ENCODE measurements around the gene ENKUR. TPM values are rescaled to one million over a fixed set of nuclear protein-coding genes. Genes with fewer than 3 reads are reported as not detected.

The ENKUR gene
- total and polyA plus RNA-seq, 7 experiments from 2014 or later: 0.19 TPM; not detected in 6

GRCh38 chr10:24993237-24993958, 22.6 kb downstream of the ENKUR start:
- H3K36me3 ChIP-seq (ENCODE audit: control insufficient read depth in 2 of 3, insufficient read depth in 3 of 3, low read length in 3 of 3): no peaks in the 10 kb centered on the region
- intact Hi-C loops (cut with micrococcal nuclease): no loop called here
- Mint-ChIP-seq H3K27ac (no peak overlapping the region), H3K9me3 (peaks cover 0 to 1% (median 0%) of the 10 kb centered on the region in 11 donors), H3K27me3 (peaks cover 0 to 10% (median 0%) of the 10 kb centered on the region in 5 donors), H3K4me3 (no peak overlapping the region), H3K4me1 (peaks cover 0 to 5% (median 0%) of the 10 kb centered on the region in 7 donors), H3K36me3 (peaks cover 0 to 4% (median 0%) of the 10 kb centered on the region in 5 donors)
- no peak overlapping the region for H3K27ac ChIP-seq (ENCODE audit: low read depth, low read length)
- H3K4me3 ChIP-seq (ENCODE audit: low read length): no peak overlapping the region
- no peaks in the 10 kb centered on the region for H3K27me3 ChIP-seq (ENCODE audit: control insufficient read depth in 2 of 2, insufficient read depth in 2 of 2, low read length in 2 of 2)
- no peaks in the 10 kb centered on the region for H3K9me3 ChIP-seq (ENCODE audit: control insufficient read depth in 2 of 3, low read length in 3 of 3)
- ChIA-PET POLR2A (no interaction called here), CTCF (interaction anchor here (0.7 to 1.3 kb wide), 2 partner anchors 13 to 350 kb away, joined by 3 read pairs; no protein-coding TSS in a partner anchor)
- H3K4me1 ChIP-seq (ENCODE audit: control insufficient read depth in 2 of 2, insufficient read depth in 2 of 2, low read length in 2 of 2): no peaks in the 10 kb centered on the region
- DNase-seq: no peak
- ATAC-seq: no peak

GRCh38 chr10:24992512-24993133, 23.3 kb downstream of the ENKUR start:
- Histone ChIP-seq H3K4me1 (ENCODE audit: control insufficient read depth in 2 of 2, insufficient read depth in 2 of 2, low read length in 2 of 2) (no peaks in the 10 kb centered on the region), H3K9me3 (ENCODE audit: control insufficient read depth in 2 of 3, low read length in 3 of 3) (no peaks in the 10 kb centered on the region), H3K4me3 (ENCODE audit: low read length) (no peak overlapping the region), H3K27ac (ENCODE audit: low read depth, low read length) (no peak overlapping the region), H3K27me3 (ENCODE audit: control insufficient read depth in 2 of 2, insufficient read depth in 2 of 2, low read length in 2 of 2) (no peaks in the 10 kb centered on the region), H3K36me3 (ENCODE audit: control insufficient read depth in 2 of 3, insufficient read depth in 3 of 3, low read length in 3 of 3) (no peaks in the 10 kb centered on the region)
- no peak for DNase-seq
- ChIA-PET POLR2A (no interaction called here), CTCF (interaction anchor here (0.7 to 1.3 kb wide), 3 partner anchors 14 to 369 kb away, joined by 3 to 4 read pairs (median 3); no protein-coding TSS in a partner anchor)
- intact Hi-C loops (cut with micrococcal nuclease): no loop called here
- no peak overlapping the region for H3K4me3 Mint-ChIP-seq
- peaks cover 0 to 4% (median 0%) of the 10 kb centered on the region in 5 donors for H3K36me3 Mint-ChIP-seq
- H3K27ac Mint-ChIP-seq: no peak overlapping the region
- peaks cover 0 to 10% (median 0%) of the 10 kb centered on the region in 5 donors for H3K27me3 Mint-ChIP-seq
- H3K9me3 Mint-ChIP-seq: peaks cover 0 to 1% (median 0%) of the 10 kb centered on the region in 11 donors
- ATAC-seq: no peak
- H3K4me1 Mint-ChIP-seq: peaks cover 0 to 4% (median 0%) of the 10 kb centered on the region in 7 donors

GRCh38 chr10:24991298-24991697, 24.7 kb downstream of the ENKUR start:
- no peak for DNase-seq
- H3K36me3 ChIP-seq (ENCODE audit: control insufficient read depth in 2 of 3, insufficient read depth in 3 of 3, low read length in 3 of 3): no peaks in the 10 kb centered on the region
- peaks cover 0 to 10% (median 0%) of the 10 kb centered on the region in 5 donors for H3K27me3 Mint-ChIP-seq
- peaks cover 0 to 4% (median 0%) of the 10 kb centered on the region in 7 donors for H3K4me1 Mint-ChIP-seq
- POLR2A ChIA-PET: no interaction called here
- H3K9me3 ChIP-seq (ENCODE audit: control insufficient read depth in 2 of 3, low read length in 3 of 3): no peaks in the 10 kb centered on the region
- no peaks in the 10 kb centered on the region for H3K27me3 ChIP-seq (ENCODE audit: control insufficient read depth in 2 of 2, insufficient read depth in 2 of 2, low read length in 2 of 2)
- intact Hi-C loops (cut with micrococcal nuclease): no loop called here
- H3K9me3 Mint-ChIP-seq: no peaks in the 10 kb centered on the region
- H3K4me3 ChIP-seq (ENCODE audit: low read length): no peak overlapping the region
- no peak for ATAC-seq
- H3K27ac ChIP-seq (ENCODE audit: low read depth, low read length): no peak overlapping the region
- H3K4me3 Mint-ChIP-seq: no peak overlapping the region
- no peaks in the 10 kb centered on the region for H3K36me3 Mint-ChIP-seq
- H3K4me1 ChIP-seq (ENCODE audit: control insufficient read depth in 2 of 2, insufficient read depth in 2 of 2, low read length in 2 of 2): no peaks in the 10 kb centered on the region
- CTCF ChIA-PET: interaction anchor here (1.0 to 1.1 kb wide), 2 partner anchors 39 to 374 kb away, joined by 4 read pairs; no protein-coding TSS in a partner anchor
- no peak overlapping the region for H3K27ac Mint-ChIP-seq

- H3K36me3 ChIP-seq (ENCODE audit: control insufficient read depth in 2 of 3, insufficient read depth in 3 of 3, low read length in 3 of 3): no peaks in the 10 kb centered on the region
- no peaks in the 10 kb centered on the region for H3K4me1 ChIP-seq (ENCODE audit: control insufficient read depth in 2 of 2, insufficient read depth in 2 of 2, low read length in 2 of 2)
- DNase-seq (peak in 1 of 9 donors; percentile 2), ATAC-seq (no peak)
- CTCF ChIA-PET: interaction anchor here (0.6 to 2.4 kb wide), 5 partner anchors 9 to 372 kb away, joined by 3 to 6 read pairs (median 5); no protein-coding TSS in a partner anchor
- no peak overlapping the region for H3K27ac ChIP-seq (ENCODE audit: low read depth, low read length)
- Mint-ChIP-seq H3K36me3 (no peaks in the 10 kb centered on the region), H3K4me1 (peaks cover 0 to 4% (median 0%) of the 10 kb centered on the region in 7 donors), H3K4me3 (no peak overlapping the region), H3K27me3 (peaks cover 0 to 10% (median 0%) of the 10 kb centered on the region in 5 donors), H3K9me3 (no peaks in the 10 kb centered on the region), H3K27ac (no peak overlapping the region)
- H3K4me3 ChIP-seq (ENCODE audit: low read length): no peak overlapping the region
- no peaks in the 10 kb centered on the region for H3K27me3 ChIP-seq (ENCODE audit: control insufficient read depth in 2 of 2, insufficient read depth in 2 of 2, low read length in 2 of 2)
- H3K9me3 ChIP-seq (ENCODE audit: control insufficient read depth in 2 of 3, low read length in 3 of 3): no peaks in the 10 kb centered on the region
- intact Hi-C loops (cut with micrococcal nuclease): loop anchor here (1.0 kb wide), 1 partner anchor 347 kb away; no protein-coding TSS in a partner anchor
- POLR2A ChIA-PET: interaction anchor here (0.6 kb wide), 1 partner anchor 199 kb away, joined by 9 read pairs; no protein-coding TSS in a partner anchor
Measured at GRCh38 chr10:24989867-24990266, 26.1 kb downstream of the ENKUR start.

- no peaks in the 10 kb centered on the region for H3K9me3 Mint-ChIP-seq
- H3K4me3 Mint-ChIP-seq: no peak overlapping the region
- H3K4me1 Mint-ChIP-seq: peaks cover 0 to 4% (median 0%) of the 10 kb centered on the region in 7 donors
- POLR2A ChIA-PET: interaction anchor here (0.6 kb wide), 1 partner anchor 198 kb away, joined by 9 read pairs; no protein-coding TSS in a partner anchor
- Histone ChIP-seq H3K27me3 (ENCODE audit: control insufficient read depth in 2 of 2, insufficient read depth in 2 of 2, low read length in 2 of 2) (no peaks in the 10 kb centered on the region), H3K36me3 (ENCODE audit: control insufficient read depth in 2 of 3, insufficient read depth in 3 of 3, low read length in 3 of 3) (no peaks in the 10 kb centered on the region), H3K9me3 (ENCODE audit: control insufficient read depth in 2 of 3, low read length in 3 of 3) (no peaks in the 10 kb centered on the region), H3K4me1 (ENCODE audit: control insufficient read depth in 2 of 2, insufficient read depth in 2 of 2, low read length in 2 of 2) (no peaks in the 10 kb centered on the region), H3K4me3 (ENCODE audit: low read length) (no peak overlapping the region), H3K27ac (ENCODE audit: low read depth, low read length) (no peak overlapping the region)
- DNase-seq (no peak), ATAC-seq (peak; percentile 31)
- no peak overlapping the region for H3K27ac Mint-ChIP-seq
- intact Hi-C loops (cut with micrococcal nuclease): no loop called here
- H3K36me3 Mint-ChIP-seq: no peaks in the 10 kb centered on the region
- peaks cover 0 to 7% (median 0%) of the 10 kb centered on the region in 5 donors for H3K27me3 Mint-ChIP-seq
- CTCF ChIA-PET: interaction anchor here (0.5 to 2.4 kb wide), 5 partner anchors 8 to 791 kb away, joined by 3 to 6 read pairs (median 4); no protein-coding TSS in a partner anchor
Measured at GRCh38 chr10:24988831-24989640, 26.9 kb downstream of the ENKUR start.

GRCh38 chr10:24984906-24985305, 31.1 kb downstream of the ENKUR start:
- CTCF ChIA-PET: interaction anchor here (0.7 to 1.5 kb wide), 2 partner anchors 259 to 342 kb away, joined by 3 to 4 read pairs; no protein-coding TSS in a partner anchor

More at GRCh38 chr10:24984906-24985305, 31.1 kb downstream of the ENKUR start:
- Histone ChIP-seq H3K36me3 (ENCODE audit: control insufficient read depth in 2 of 3, insufficient read depth in 3 of 3, low read length in 3 of 3) (no peaks in the 10 kb centered on the region), H3K27ac (ENCODE audit: low read depth, low read length) (no peak overlapping the region), H3K4me3 (ENCODE audit: low read length) (no peak overlapping the region), H3K27me3 (ENCODE audit: control insufficient read depth in 2 of 2, insufficient read depth in 2 of 2, low read length in 2 of 2) (no peaks in the 10 kb centered on the region), H3K4me1 (ENCODE audit: control insufficient read depth in 2 of 2, insufficient read depth in 2 of 2, low read length in 2 of 2) (peaks cover 0 to 7% of the 10 kb centered on the region in 2 donors), H3K9me3 (ENCODE audit: control insufficient read depth in 2 of 3, low read length in 3 of 3) (peaks cover 0 to 6% (median 0%) of the 10 kb centered on the region in 3 experiments)
- H3K27me3 Mint-ChIP-seq: peaks cover 0 to 4% (median 0%) of the 10 kb centered on the region in 5 donors
- POLR2A ChIA-PET: no interaction called here
- no peaks in the 10 kb centered on the region for H3K36me3 Mint-ChIP-seq
- ATAC-seq: no peak
- H3K9me3 Mint-ChIP-seq: peaks cover 0 to 5% (median 0%) of the 10 kb centered on the region in 11 donors
- H3K4me3 Mint-ChIP-seq: no peak overlapping the region
- no peak for DNase-seq
- no peak overlapping the region for H3K27ac Mint-ChIP-seq
- H3K4me1 Mint-ChIP-seq: peaks cover 7 to 16% (median 10%) of the 10 kb centered on the region in 7 donors
- intact Hi-C loops (cut with micrococcal nuclease): no loop called here

Measured in naive thymus-derived CD4-positive, alpha-beta T cell (primary cell).